Astrocyte (in vitro differentiated cells and primary cell): ENCODE results near the gene TRIM47. TPM values are rescaled to one million over a fixed set of nuclear protein-coding genes. Genes with fewer than 3 reads are reported as not detected.
A peak's percentile ranks its signal among the peaks of the same experiment; 100 is the strongest.

ENCODE experiments used
- DNase-seq: peaks from one replicate; pipeline ENCODE4 v3.0.0-alpha.2; 2010; ENCODE audit warnings: low read depth
- FAIRE-seq: peaks from 2 replicates; lab custom pipeline; 2011; peaks lifted over from hg19 to GRCh38; lab: Jason Lieb, UNC
- H2AFZ ChIP-seq: 2 replicates; pipeline ENCODE4 v1.6.0; 2012; ENCODE audit warnings: low read depth, low read length, inconsistent platforms
- H3K27ac ChIP-seq: 2 replicates; pipeline ENCODE4 v1.5.1; 2011; ENCODE audit warnings: low read depth, low read length, inconsistent platforms
- H3K27me3 ChIP-seq: 2 replicates; pipeline ENCODE4 v1.6.0; 2011; ENCODE audit warnings: low read length, inconsistent platforms; ENCODE audit not compliant: insufficient read depth
- H3K36me3 ChIP-seq: 2 replicates; pipeline ENCODE4 v1.5.1; 2011; ENCODE audit warnings: low read length, inconsistent platforms; ENCODE audit not compliant: insufficient read depth
- H3K4me1 ChIP-seq: 2 replicates; pipeline ENCODE4 v1.5.1; 2011; ENCODE audit warnings: low read length, inconsistent platforms; ENCODE audit not compliant: insufficient read depth
- H3K4me2 ChIP-seq: 2 replicates; pipeline ENCODE4 v1.6.0; 2012; ENCODE audit warnings: low read length, inconsistent platforms
- H3K4me3 ChIP-seq: 2 replicates; pipeline ENCODE4 v1.5.1; 2011; ENCODE audit warnings: low read depth, mild to moderate bottlenecking, low read length, inconsistent platforms; ENCODE audit not compliant: insufficient read depth
- H3K79me2 ChIP-seq: 2 replicates; pipeline ENCODE4 v1.6.0; 2012; ENCODE audit warnings: mild to moderate bottlenecking, low read length, inconsistent platforms; ENCODE audit not compliant: insufficient read depth
- H3K9ac ChIP-seq: 2 replicates; pipeline ENCODE4 v1.6.0; 2012; ENCODE audit warnings: mild to moderate bottlenecking, low read length, inconsistent platforms
- H3K9me3 ChIP-seq: 2 replicates; pipeline ENCODE4 v1.5.1; 2012; ENCODE audit warnings: low read depth, mild to moderate bottlenecking, low read length, inconsistent platforms; ENCODE audit not compliant: insufficient read depth
- H4K20me1 ChIP-seq: 2 replicates; pipeline ENCODE4 v1.6.0; 2012; ENCODE audit warnings: low read length, inconsistent platforms; ENCODE audit not compliant: insufficient read depth
- H3K27ac Mint-ChIP-seq: one replicate; pipeline ENCODE4 v1.8.0; 2021; ENCODE audit warnings: mild to moderate bottlenecking, mixed read lengths; ENCODE audit not compliant: unreplicated experiment
- H3K27me3 Mint-ChIP-seq: one replicate; pipeline ENCODE4 v1.8.0; 2021; ENCODE audit warnings: low read depth, mixed read lengths; ENCODE audit not compliant: unreplicated experiment
- H3K36me3 Mint-ChIP-seq: one replicate; pipeline ENCODE4 v1.8.0; 2021; ENCODE audit warnings: low read depth, mixed read lengths; ENCODE audit not compliant: unreplicated experiment
- H3K4me1 Mint-ChIP-seq: one replicate; pipeline ENCODE4 v1.8.0; 2021; ENCODE audit warnings: low read depth, mixed read lengths; ENCODE audit not compliant: unreplicated experiment
- H3K4me3 Mint-ChIP-seq: one replicate; pipeline ENCODE4 v1.8.0; 2021; ENCODE audit warnings: mild to moderate bottlenecking, moderate library complexity, mixed read lengths; ENCODE audit not compliant: unreplicated experiment
- H3K9me3 Mint-ChIP-seq: one replicate; pipeline ENCODE4 v1.8.0; 2021; ENCODE audit warnings: mild to moderate bottlenecking, mixed read lengths; ENCODE audit not compliant: unreplicated experiment
- CTCF ChIP-seq: IDR thresholded peaks from 2 replicates; pipeline ENCODE4 v1.5.1; 2011; ENCODE audit warnings: low read depth, mild to moderate bottlenecking, inconsistent platforms, low read length, moderate library complexity; ENCODE audit not compliant: insufficient read depth
- EZH2 ChIP-seq: IDR thresholded peaks from 2 replicates; pipeline ENCODE4 v1.6.1; 2012; ENCODE audit warnings: mild to moderate bottlenecking, low read length, inconsistent platforms; ENCODE audit not compliant: insufficient read depth
- total RNA-seq: library from RNA; stranded (reverse); gene quantifications from 2 replicates; pipeline ENCODE4 v1.2.1, GENCODE V29; 2021

TRIM47 gene
- total RNA-seq, 1 donor from 2014 or later = 5.9 TPM

- H3K27me3 Mint-ChIP-seq = peaks cover 10% of the 10 kb centered on the region
- no peak overlapping the region for H2AFZ ChIP-seq
- no peaks in the 10 kb centered on the region for H3K9me3 ChIP-seq
- no peak overlapping the region for H3K27ac Mint-ChIP-seq
- H3K36me3 ChIP-seq = no peaks in the 10 kb centered on the region
- H3K36me3 Mint-ChIP-seq = peaks cover 14% of the 10 kb centered on the region
- DNase-seq = no peak
- H3K4me3 Mint-ChIP-seq = no peak overlapping the region
- no peaks in the 10 kb centered on the region for H3K79me2 ChIP-seq
- no peak overlapping the region for H3K9ac ChIP-seq
- no peak for TF ChIP-seq EZH2
- TF ChIP-seq CTCF = no peak
- H3K4me3 ChIP-seq = no peak overlapping the region
- no peaks in the 10 kb centered on the region for H3K27me3 ChIP-seq
- H3K4me1 Mint-ChIP-seq = no peaks in the 10 kb centered on the region
- H3K9me3 Mint-ChIP-seq = no peaks in the 10 kb centered on the region
- H4K20me1 ChIP-seq = no peaks in the 10 kb centered on the region
- no peak overlapping the region for H3K27ac ChIP-seq
- no peaks in the 10 kb centered on the region for H3K4me1 ChIP-seq
- no peak overlapping the region for H3K4me2 ChIP-seq
- no peak for FAIRE-seq
These were observed 39.6 kb upstream of the TRIM47 start for GRCh38 chr17:75917917-75918445.

GRCh38 chr17:75917141-75917916 lies 38.9 kb upstream of the TRIM47 start:
- Histone ChIP-seq H2AFZ (no peak overlapping the region), H3K4me2 (no peak overlapping the region), H3K4me1 (no peaks in the 10 kb centered on the region), H3K27ac (no peak overlapping the region), H3K4me3 (no peak overlapping the region), H3K79me2 (no peaks in the 10 kb centered on the region), H3K36me3 (no peaks in the 10 kb centered on the region), H4K20me1 (no peaks in the 10 kb centered on the region), H3K9me3 (no peaks in the 10 kb centered on the region), H3K27me3 (no peaks in the 10 kb centered on the region), H3K9ac (no peak overlapping the region)
- Mint-ChIP-seq H3K4me3 (no peak overlapping the region), H3K36me3 (peaks cover 10% of the 10 kb centered on the region), H3K9me3 (no peaks in the 10 kb centered on the region), H3K27ac (peak overlapping the region; percentile 55), H3K4me1 (no peaks in the 10 kb centered on the region), H3K27me3 (peaks cover 8% of the 10 kb centered on the region)
- DNase-seq (no peak), FAIRE-seq (no peak)
- TF ChIP-seq EZH2 = no peak
- TF ChIP-seq CTCF = no peak

- FAIRE-seq = no peak
- Histone ChIP-seq H3K4me1 (no peaks in the 10 kb centered on the region), H3K4me3 (no peak overlapping the region), H3K36me3 (no peaks in the 10 kb centered on the region), H3K4me2 (no peak overlapping the region), H3K79me2 (no peaks in the 10 kb centered on the region), H3K27me3 (no peaks in the 10 kb centered on the region), H3K27ac (no peak overlapping the region), H2AFZ (no peak overlapping the region), H4K20me1 (no peaks in the 10 kb centered on the region), H3K9me3 (no peaks in the 10 kb centered on the region), H3K9ac (no peak overlapping the region)
- H3K36me3 Mint-ChIP-seq = peaks cover 7% of the 10 kb centered on the region
- no peak overlapping the region for H3K4me3 Mint-ChIP-seq
- peaks cover 5% of the 10 kb centered on the region for H3K27me3 Mint-ChIP-seq
- H3K9me3 Mint-ChIP-seq = no peaks in the 10 kb centered on the region
- TF ChIP-seq CTCF (no peak), EZH2 (no peak)
- H3K4me1 Mint-ChIP-seq = no peaks in the 10 kb centered on the region
- DNase-seq = no peak
- H3K27ac Mint-ChIP-seq = no peak overlapping the region
These were observed 36.9 kb upstream of the TRIM47 start for GRCh38 chr17:75915268-75915667.
